Epithelial cell of esophagus (primary cell): ENCODE data around the gene MAPK8IP3.
A peak's percentile ranks its signal among the peaks of the same experiment; 100 is the strongest.

Experiments
- DNase-seq: peaks from one replicate; pipeline ENCODE4 v3.0.0; 2010; ENCODE audit warnings: low read depth
- H3K4me3 ChIP-seq: 2 replicates; pipeline ENCODE4 v1.5.1; 2011; ENCODE audit warnings: mild to moderate bottlenecking, low read length, control low read depth
- TF ChIP-seq, protein P1 (sequence below): IDR thresholded peaks from 2 replicates; pipeline ENCODE4 v1.5.1; 2011; ENCODE audit warnings: low read depth, mild to moderate bottlenecking, low read length, control low read depth, inconsistent platforms; ENCODE audit not compliant: insufficient read depth; ENCODE audit errors: missing control alignments

Gene MAPK8IP3

DNA sequence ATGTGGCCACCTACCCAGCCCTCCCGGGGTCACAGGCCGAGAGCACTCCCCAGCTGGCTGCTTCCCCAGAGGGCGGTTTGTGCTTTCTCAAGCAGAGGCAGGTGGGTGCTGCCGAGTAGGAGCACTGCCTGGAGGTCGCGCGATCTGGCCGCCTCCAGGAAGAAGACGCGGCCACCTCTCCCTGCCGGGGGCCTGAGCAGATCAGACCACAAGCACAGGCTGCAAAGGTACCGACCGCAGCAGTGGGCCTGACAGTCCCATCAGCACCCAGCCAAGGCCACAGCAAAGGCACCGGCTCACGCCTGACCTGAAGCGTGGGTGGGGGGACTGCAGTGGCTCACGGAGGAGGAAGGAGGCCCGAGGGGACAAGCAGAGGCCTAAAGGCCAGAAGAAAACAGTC is 102.7 kb downstream of the MAPK8IP3 start:
- TF ChIP-seq, protein P1, sequence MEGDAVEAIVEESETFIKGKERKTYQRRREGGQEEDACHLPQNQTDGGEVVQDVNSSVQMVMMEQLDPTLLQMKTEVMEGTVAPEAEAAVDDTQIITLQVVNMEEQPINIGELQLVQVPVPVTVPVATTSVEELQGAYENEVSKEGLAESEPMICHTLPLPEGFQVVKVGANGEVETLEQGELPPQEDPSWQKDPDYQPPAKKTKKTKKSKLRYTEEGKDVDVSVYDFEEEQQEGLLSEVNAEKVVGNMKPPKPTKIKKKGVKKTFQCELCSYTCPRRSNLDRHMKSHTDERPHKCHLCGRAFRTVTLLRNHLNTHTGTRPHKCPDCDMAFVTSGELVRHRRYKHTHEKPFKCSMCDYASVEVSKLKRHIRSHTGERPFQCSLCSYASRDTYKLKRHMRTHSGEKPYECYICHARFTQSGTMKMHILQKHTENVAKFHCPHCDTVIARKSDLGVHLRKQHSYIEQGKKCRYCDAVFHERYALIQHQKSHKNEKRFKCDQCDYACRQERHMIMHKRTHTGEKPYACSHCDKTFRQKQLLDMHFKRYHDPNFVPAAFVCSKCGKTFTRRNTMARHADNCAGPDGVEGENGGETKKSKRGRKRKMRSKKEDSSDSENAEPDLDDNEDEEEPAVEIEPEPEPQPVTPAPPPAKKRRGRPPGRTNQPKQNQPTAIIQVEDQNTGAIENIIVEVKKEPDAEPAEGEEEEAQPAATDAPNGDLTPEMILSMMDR: no peak
- no peak overlapping the region for H3K4me3 ChIP-seq
- no peak for DNase-seq

DNA sequence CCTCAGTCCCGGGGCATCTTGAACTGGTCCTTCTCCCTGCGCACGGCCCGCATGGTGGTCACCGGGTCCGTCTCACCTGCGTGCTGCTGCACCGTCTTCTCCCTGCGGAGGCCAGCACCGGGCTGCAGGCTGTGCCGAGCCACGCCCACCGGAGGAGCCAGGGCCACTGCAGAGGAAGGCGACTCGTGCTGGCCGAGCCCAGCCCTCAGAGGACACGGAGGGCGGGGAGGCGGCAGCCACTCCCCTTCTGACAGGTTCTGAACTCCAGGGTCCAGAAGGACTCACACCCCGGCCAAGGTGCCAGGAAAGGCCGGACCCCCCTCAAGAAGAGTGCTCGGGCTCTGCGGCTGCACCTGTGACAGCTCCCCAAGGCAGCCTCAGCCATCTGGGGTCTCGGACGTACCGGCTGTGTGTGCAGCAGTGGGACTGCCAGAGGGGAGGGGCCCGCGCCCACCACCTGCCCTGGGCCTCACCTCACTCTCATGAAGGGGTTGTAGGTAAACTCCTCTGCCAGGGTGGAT is 103.3 kb downstream of the MAPK8IP3 start:
- no peak overlapping the region for H3K4me3 ChIP-seq
- DNase-seq: no peak
- TF ChIP-seq, protein P1: no peak

- H3K4me3 ChIP-seq: no peak overlapping the region
- DNase-seq: no peak
- TF ChIP-seq, protein P1: no peak
These were observed 104.1 kb downstream of the MAPK8IP3 start for GRCh38 chr16:1810106-1810505.

- no peak overlapping the region for H3K4me3 ChIP-seq
- TF ChIP-seq, protein P1: no peak
- no peak for DNase-seq
These were observed 104.5 kb downstream of the MAPK8IP3 start for GRCh38 chr16:1810536-1810935.

DNA sequence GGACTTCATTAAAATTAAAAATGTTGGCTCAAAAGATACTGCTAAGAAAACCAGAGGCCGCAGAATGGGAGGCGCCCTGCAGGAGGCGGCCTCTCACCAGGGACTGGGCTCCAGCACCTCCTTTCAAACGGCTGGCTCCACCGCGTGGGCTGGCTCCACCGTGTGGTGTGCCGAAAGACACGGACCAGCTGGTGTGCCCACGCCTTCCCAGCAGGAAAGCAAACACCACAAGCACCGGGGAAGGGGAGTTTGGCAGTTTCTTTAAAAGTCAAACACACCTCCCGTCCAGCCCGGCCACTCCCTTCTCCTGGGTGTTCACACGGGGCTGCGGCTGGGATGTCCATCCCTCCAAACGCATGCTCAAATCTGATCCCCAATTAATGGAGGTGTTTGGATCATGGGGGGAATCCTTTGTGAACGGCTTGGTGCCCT is 106.8 kb downstream of the MAPK8IP3 start:
- DNase-seq: peak; percentile 80
- TF ChIP-seq, protein P1: peak; percentile 76
- no peak overlapping the region for H3K4me3 ChIP-seq

DNA sequence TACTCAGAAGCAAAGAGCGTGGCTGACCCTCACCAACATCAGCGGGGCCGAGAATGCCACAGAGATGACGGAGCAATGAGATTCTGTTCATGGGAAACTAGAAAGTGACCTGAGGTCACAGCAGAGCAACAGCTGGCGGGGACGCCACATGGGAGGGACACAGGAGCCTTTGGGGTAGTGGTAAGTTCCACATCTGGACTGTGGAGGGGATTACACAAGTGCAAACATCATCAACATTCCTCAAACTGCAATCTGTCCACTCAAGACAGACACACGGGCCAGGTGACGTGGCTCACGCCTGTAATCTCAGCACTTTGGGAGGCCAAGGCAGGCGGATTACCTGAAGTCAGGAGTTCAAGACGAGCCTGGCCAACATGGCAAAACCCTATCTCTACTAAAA is 109.5 kb downstream of the MAPK8IP3 start:
- DNase-seq: no peak
- H3K4me3 ChIP-seq: no peak overlapping the region
- TF ChIP-seq, protein P1: no peak

GRCh38 chr16:1816396-1817275 is 110.6 kb downstream of the MAPK8IP3 start:
- TF ChIP-seq, protein P1: no peak
- no peak for DNase-seq
- H3K4me3 ChIP-seq: no peak overlapping the region
